ENCODE data around the gene TEX2.
"Not testable (repeated sequence)": the region's sequence is repeated elsewhere in the genome, so short reads cannot be mapped to it uniquely, and the experiment has no call there.

The TEX2 gene

GRCh38 chr17:64180089-64181073 lies 82.7 kb downstream of the TEX2 start:
- DNase-seq, result no peak

- not testable (repeated sequence) for DNase-seq
Measured at GRCh38 chr17:64179024-64179423, 84.0 kb downstream of the TEX2 start.

GRCh38 chr17:64178011-64178825 lies 84.8 kb downstream of the TEX2 start:
- no peak for DNase-seq

- DNase-seq, result no peak
Measured at GRCh38 chr17:64177311-64178010, 85.6 kb downstream of the TEX2 start.

DNA sequence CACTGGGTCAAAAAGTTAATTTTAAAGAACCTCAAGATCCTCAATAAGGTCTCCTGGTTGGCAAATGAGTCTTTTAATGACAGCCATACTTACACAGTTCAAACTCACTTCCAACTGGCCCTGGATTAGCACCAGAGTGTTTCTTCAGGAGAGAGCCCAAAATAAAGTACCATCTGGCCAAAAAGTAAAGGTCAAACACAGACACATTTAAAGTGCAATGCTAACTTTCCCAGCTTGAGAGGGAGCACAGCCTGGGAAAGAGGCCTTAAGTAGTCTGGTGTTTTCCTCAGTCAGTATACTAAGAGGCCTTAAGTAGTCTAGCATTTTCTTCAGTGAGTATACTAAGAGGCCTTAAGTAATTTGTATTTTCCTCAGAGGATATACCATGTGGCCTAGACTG lies 86.5 kb downstream of the TEX2 start:
- no peak for DNase-seq

DNA sequence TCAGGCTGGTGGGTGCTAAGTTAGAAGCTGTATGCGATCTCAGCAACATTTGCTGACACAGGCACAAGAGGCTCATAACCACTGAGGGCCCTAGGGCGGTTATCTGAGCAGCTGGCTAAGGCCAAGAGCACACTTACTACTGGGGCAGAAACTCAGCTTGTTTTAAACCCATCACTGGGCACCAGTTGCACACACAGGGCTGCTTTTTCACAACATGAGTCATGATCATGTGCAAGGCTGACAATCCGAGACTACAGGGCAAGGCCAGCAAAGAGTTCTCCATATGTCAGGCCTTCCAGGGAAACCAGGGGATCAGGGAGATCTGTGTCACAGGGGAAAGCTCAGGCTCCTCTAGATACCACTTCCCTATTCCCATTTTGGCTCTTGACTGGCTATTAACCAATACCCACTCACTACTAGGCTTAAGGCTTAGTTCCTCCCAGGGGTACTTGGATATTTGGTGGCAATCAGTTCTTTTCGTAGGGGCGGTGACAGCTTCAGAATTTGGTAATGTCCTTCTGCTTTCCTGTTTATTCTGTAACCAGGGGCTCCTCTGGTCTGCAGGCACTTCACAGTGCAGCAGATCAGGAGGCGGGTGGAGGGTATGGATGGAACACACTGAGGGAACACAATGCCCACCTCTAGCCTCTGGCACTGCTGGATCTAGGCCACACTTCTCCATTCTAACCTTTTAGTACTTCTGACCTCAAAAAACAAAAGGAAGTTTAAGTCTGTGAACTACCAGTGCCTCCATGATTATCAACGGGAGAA lies 88.2 kb downstream of the TEX2 start:
- no peak for DNase-seq

DNA sequence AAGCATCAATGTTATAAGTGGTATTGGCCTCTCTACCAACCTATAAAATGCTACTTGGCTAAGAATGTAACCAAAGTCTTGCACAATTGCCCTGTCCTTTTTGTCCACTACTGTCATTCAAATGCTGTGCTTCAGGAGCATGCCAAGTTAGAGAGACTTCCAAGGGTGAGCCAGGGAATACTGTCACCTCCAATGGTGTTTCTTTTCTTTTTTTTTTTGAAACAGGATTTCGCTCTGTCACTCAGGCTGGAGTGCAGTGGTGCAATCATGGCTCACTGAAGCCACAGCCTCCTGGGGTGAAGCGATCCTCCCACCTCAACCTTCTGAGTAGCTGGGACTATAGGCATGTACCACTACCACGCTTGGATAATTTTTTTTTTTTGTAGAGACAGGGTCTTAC lies 89.4 kb downstream of the TEX2 start:
- no peak for DNase-seq

DNA sequence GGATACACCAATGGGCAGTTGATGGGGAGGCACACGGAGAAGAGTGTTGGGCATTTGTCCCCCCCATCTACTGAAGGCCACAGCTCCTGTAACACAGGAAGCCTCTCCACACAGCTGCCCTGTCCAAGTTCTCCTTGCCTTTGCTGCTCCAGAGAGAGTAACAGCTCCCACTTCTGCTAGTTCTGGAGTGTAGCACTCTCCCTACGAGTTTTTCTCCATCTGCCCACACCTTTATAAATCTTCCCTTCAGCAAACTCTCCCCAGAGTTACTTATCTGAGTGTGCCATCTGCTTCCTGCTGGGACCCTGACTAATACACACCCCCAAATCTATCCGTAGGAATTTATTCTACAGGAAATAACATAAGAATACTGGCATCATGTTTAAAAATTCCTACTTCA lies 90.5 kb downstream of the TEX2 start:
- no peak for DNase-seq

DNA sequence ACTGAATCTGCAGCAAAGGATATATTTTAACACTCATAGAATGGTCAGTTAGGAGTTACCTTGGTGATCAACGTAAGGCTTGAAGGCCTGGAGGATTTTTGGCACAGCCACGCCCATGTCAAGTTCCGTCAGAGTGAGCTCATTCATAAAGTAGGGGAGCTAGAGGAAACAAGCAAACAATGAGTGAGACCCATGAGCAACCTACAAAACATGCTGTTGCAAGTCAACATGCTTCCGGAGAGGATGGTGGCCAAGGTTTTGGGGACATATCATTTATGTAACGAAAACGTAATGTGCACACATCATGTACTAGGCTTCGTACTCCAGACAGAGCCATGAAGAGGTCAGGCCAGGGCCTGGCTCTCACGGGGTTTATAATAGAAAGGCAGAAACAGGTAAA lies 92.0 kb downstream of the TEX2 start:
- no peak for DNase-seq

DNA sequence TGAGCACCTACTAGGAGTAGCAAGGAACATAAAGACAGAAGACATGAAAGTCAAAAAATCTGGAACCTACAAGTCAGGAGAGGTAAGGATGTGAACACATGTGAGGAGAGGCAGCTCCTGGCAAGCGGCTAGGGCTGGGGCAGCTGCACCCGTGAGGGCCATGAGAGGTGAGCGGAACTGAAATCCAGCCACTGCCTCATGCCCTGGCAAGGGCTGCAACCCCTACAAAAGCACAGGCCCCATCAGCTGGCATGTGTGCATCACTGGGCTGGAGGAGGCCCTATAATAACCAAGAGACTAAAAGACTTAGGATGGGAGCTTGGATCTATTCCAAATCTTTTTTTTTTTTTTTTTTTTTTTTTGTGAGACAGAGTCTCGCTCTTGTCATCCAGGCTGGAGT lies 92.8 kb downstream of the TEX2 start:
- DNase-seq, result no peak

DNA sequence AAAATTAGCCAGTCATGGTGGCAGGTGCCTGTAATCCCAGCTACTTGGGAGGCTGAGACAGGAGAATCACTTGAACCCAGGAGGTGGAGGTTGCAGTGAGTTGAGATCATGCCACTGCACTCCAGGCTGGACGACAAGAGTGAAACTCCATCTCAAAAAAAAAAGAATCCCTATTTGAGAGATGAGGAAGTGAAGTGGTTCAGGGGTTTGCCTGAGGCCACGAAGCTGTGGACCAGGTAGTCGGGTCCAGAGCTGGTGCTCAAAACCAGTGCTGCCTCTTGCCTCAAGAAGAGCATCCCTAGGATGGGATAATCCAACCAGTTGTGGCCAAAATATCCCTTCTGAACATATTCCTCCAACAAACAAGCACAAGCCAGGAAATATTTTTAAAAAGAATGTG lies 95.4 kb downstream of the TEX2 start:
- DNase-seq, result not testable (repeated sequence)

- DNase-seq, result no peak
Measured at GRCh38 chr17:64166876-64167275, 96.2 kb downstream of the TEX2 start.

DNA sequence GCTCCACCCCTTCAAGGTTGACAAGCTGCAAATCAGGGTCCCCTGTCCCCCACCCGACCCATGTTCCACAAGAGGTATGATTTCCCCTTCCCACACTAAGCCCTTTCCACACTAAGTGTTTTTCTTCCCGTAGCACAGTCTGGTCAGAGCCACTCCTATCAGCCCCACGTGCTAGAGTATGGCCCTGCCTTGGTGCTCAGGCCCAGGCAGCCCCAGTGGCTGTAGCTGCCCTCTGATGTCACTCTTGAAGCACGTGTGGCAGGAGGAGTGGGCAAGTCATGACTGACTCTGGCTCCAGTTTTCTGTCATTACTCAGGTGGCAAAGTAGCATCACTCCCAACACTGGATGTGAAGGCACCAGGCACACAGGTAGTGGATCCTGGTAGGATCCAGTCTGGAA lies 97.7 kb downstream of the TEX2 start:
- no peak for DNase-seq

- DNase-seq, result no peak
Measured at GRCh38 chr17:64164596-64165285, 98.3 kb downstream of the TEX2 start.

GRCh38 chr17:64163468-64163867 lies 99.6 kb downstream of the TEX2 start:
- no peak for DNase-seq

DNA sequence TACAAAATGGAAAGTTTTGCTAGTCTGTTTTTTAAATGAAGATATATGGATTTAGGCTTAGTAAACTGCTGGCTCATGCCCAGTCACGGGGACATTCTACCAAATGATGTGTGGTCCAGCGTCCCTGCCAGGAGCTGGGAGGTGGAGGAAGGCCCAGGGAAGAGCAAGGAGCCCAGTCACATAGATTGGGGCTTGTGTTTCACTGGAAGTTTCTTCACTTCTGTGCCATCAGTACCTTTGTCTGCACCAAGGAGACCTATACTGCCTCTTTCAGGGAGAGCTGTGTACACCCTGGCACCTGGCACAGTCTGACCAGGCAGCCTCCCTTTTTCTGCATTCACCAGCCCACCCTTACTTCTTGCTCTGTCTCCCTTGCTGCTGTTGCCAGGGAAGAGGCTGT lies 100.5 kb downstream of the TEX2 start:
- no peak for DNase-seq

- DNase-seq, result peak; percentile 11
Measured at GRCh38 chr17:64161380-64162176, 101.5 kb downstream of the TEX2 start.

- no peak for DNase-seq
Measured at GRCh38 chr17:64160378-64160777, 102.7 kb downstream of the TEX2 start.

- DNase-seq, result no peak
Measured at GRCh38 chr17:64158831-64159590, 104.0 kb downstream of the TEX2 start.

DNA sequence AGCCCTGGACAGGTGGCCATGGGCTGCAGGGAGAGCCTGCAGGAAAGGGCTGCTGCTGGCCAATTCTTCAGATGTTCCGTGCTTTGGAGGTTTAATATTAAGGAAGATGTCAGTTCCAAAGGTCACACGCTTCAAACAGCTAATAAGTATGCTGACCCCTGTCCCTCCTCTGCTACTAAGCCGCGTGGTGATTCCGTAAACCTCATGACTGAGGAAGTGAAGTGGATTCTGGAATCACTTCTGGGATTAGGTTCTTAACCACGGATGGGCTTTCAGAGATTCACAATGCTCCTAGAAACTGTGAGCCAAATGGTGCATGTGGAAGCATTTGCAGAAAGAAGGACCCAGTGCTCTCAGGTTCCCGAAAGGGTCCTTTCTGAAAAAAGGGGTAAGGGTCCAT lies 104.7 kb downstream of the TEX2 start:
- DNase-seq, result no peak

Measured in NCI-H748 treated with DMSO at 0.1 percent for 48 hours (cell line).